ENCODE measurements around the gene LILRB1. TPM values are rescaled to one million over a fixed set of nuclear protein-coding genes. Genes with fewer than 3 reads are reported as not detected.

The LILRB1 gene
- total RNA-seq, 2 donors from 2014 or later: 0.68 to 1.2 TPM

GRCh38 chr19:54660306-54660705, 30.0 kb downstream of the LILRB1 start:
- 89% methylated on average over 5 of the region's 5 CpGs for WGBS
- intact Hi-C loops (cut with DNase I): no loop called here
- no peak for DNase-seq (ENCODE audit: low spot score)
- Histone ChIP-seq H3K36me3 (no peaks in the 10 kb centered on the region), H3K9me3 (no peaks in the 10 kb centered on the region), H3K4me3 (no peak overlapping the region), H3K27ac (no peak overlapping the region), H3K27me3 (replicated peaks; ENCODE audit: insufficient read depth) (no peaks in the 10 kb centered on the region), H3K4me1 (replicated peaks) (no peaks in the 10 kb centered on the region)
- no peak for TF ChIP-seq POLR2AphosphoS5 (IDR thresholded peaks at IDR 0.05)
- TF ChIP-seq CTCF (IDR thresholded peaks at IDR 0.05): no peak
- TF ChIP-seq POLR2A (IDR thresholded peaks at IDR 0.05): no peak

- Histone ChIP-seq H3K27ac (no peak overlapping the region), H3K36me3 (no peaks in the 10 kb centered on the region), H3K9me3 (no peaks in the 10 kb centered on the region), H3K27me3 (replicated peaks; ENCODE audit: insufficient read depth) (no peaks in the 10 kb centered on the region), H3K4me1 (replicated peaks) (no peaks in the 10 kb centered on the region), H3K4me3 (no peak overlapping the region)
- TF ChIP-seq POLR2A (IDR thresholded peaks at IDR 0.05) (no peak), POLR2AphosphoS5 (IDR thresholded peaks at IDR 0.05) (no peak), CTCF (IDR thresholded peaks at IDR 0.05) (no peak)
- intact Hi-C loops (cut with DNase I): no loop called here
- 83% methylated on average over 6 of the region's 6 CpGs for WGBS
- DNase-seq (ENCODE audit: low spot score): no peak
These were observed 30.7 kb downstream of the LILRB1 start for GRCh38 chr19:54660964-54661363.

- DNase-seq (ENCODE audit: low spot score): no peak
- Histone ChIP-seq H3K36me3 (no peaks in the 10 kb centered on the region), H3K27me3 (replicated peaks; ENCODE audit: insufficient read depth) (no peaks in the 10 kb centered on the region), H3K4me3 (no peak overlapping the region), H3K9me3 (no peaks in the 10 kb centered on the region), H3K27ac (no peak overlapping the region), H3K4me1 (replicated peaks) (no peaks in the 10 kb centered on the region)
- intact Hi-C loops (cut with DNase I): no loop called here
- 87% methylated on average over 13 of the region's 13 CpGs for WGBS
- TF ChIP-seq CTCF (IDR thresholded peaks at IDR 0.05) (no peak), POLR2A (IDR thresholded peaks at IDR 0.05) (no peak), POLR2AphosphoS5 (IDR thresholded peaks at IDR 0.05) (no peak)
These were observed 31.7 kb downstream of the LILRB1 start for GRCh38 chr19:54661846-54662481.

GRCh38 chr19:54662730-54663129, 32.4 kb downstream of the LILRB1 start, which contains the start of gene LILRB4:
LILRB4 (plus strand) TSS chr19:54662985; CDS start chr19:54663034, 49 bp downstream.
- Histone ChIP-seq H3K4me3 (no peak within 1 kb of the TSS), H3K4me1 (replicated peaks) (no peaks in the 10 kb centered on the region), H3K36me3 (no peaks in the 10 kb centered on the region), H3K27me3 (replicated peaks; ENCODE audit: insufficient read depth) (no peaks in the 10 kb centered on the region), H3K9me3 (no peaks in the 10 kb centered on the region), H3K27ac (no peak within 1 kb of the TSS)
- 69% methylated on average over 7 of the region's 7 CpGs for WGBS
- DNase-seq (ENCODE audit: low spot score): no peak
- TF ChIP-seq POLR2AphosphoS5 (IDR thresholded peaks at IDR 0.05) (no peak), POLR2A (IDR thresholded peaks at IDR 0.05) (no peak), CTCF (IDR thresholded peaks at IDR 0.05) (no peak)
- intact Hi-C loops (cut with DNase I): no loop called here

- H3K4me1 ChIP-seq (replicated peaks): no peaks in the 10 kb centered on the region
- H3K36me3 ChIP-seq: no peaks in the 10 kb centered on the region
- WGBS: 85% methylated on average over 6 of the region's 6 CpGs
- intact Hi-C loops (cut with DNase I): no loop called here
- no peak overlapping the region for H3K27ac ChIP-seq
- H3K4me3 ChIP-seq: no peak overlapping the region
- H3K9me3 ChIP-seq: no peaks in the 10 kb centered on the region
- H3K27me3 ChIP-seq (replicated peaks; ENCODE audit: insufficient read depth): no peaks in the 10 kb centered on the region
- no peak for TF ChIP-seq POLR2AphosphoS5 (IDR thresholded peaks at IDR 0.05)
- no peak for TF ChIP-seq POLR2A (IDR thresholded peaks at IDR 0.05)
- TF ChIP-seq CTCF (IDR thresholded peaks at IDR 0.05): no peak
- no peak for DNase-seq (ENCODE audit: low spot score)
These were observed 35.2 kb downstream of the LILRB1 start for GRCh38 chr19:54665530-54665929.

Data from prostate gland (tissue), 2 donors.